ENCODE data around the gene KCNAB1. TPM values are rescaled to one million over a fixed set of nuclear protein-coding genes. Genes with fewer than 3 reads are reported as not detected.

Gene KCNAB1
- total RNA-seq, 1 experiment from 2014 or later, result not detected

DNA sequence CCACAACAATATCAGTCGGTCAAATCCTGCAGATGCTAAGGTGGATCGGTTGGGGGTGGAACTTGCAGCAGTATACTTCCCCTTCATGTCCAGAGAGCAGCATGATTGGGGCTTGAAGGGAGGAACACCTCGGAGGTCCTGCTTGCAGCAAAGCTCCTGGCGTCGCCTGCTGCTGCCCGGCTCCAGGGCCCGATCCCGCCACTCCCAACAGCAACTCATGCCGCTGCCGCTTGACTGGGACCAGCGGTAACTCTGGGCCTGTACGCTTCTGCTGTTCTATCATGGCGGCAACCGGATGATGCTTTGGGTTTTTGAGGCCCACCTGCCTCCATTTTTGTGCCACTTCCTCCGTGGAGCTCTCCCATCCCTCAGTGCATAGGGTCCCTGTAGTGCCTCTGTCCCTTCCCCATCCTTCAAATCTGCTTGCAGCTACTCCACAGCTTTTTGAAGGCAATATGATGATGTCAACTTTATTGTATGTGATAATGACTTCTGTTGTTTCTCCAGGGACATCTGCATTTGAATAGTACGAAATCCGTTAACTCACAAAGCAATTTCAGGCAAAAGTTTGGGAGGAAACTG lies 56.3 kb downstream of the KCNAB1 start:
- H3K36me3 ChIP-seq (ENCODE audit: low read depth, low read length), result no peaks in the 10 kb centered on the region
- TF ChIP-seq EZH2 (IDR thresholded peaks at IDR 0.05; ENCODE audit: low read length, unreplicated experiment) (no peak), EZH2phosphoT487 (IDR thresholded peaks at IDR 0.05; ENCODE audit: borderline replicate concordance, low read length) (no peak)
- TF ChIP-seq, protein P1, sequence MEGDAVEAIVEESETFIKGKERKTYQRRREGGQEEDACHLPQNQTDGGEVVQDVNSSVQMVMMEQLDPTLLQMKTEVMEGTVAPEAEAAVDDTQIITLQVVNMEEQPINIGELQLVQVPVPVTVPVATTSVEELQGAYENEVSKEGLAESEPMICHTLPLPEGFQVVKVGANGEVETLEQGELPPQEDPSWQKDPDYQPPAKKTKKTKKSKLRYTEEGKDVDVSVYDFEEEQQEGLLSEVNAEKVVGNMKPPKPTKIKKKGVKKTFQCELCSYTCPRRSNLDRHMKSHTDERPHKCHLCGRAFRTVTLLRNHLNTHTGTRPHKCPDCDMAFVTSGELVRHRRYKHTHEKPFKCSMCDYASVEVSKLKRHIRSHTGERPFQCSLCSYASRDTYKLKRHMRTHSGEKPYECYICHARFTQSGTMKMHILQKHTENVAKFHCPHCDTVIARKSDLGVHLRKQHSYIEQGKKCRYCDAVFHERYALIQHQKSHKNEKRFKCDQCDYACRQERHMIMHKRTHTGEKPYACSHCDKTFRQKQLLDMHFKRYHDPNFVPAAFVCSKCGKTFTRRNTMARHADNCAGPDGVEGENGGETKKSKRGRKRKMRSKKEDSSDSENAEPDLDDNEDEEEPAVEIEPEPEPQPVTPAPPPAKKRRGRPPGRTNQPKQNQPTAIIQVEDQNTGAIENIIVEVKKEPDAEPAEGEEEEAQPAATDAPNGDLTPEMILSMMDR (conservative IDR thresholded peaks at IDR 0.05; ENCODE audit: low read depth, low read length), result no peak
- no peak overlapping the region for H3K9ac ChIP-seq (ENCODE audit: low read length)
- no TSS peak for BruUV-seq (replicated peaks)
- ChIA-PET POLR2A (ENCODE audit: unreplicated experiment) (no interaction called here), CTCF (no interaction called here)
- no peak overlapping the region for H2AFZ ChIP-seq (ENCODE audit: low read length)
- H3K4me3 ChIP-seq (ENCODE audit: low read length), result no peak overlapping the region
- no peaks in the 10 kb centered on the region for H3K9me3 ChIP-seq (ENCODE audit: low read length)
- no peaks in the 10 kb centered on the region for H3K27me3 ChIP-seq (ENCODE audit: low read length)
- H3K79me2 ChIP-seq (ENCODE audit: low read length), result no peaks in the 10 kb centered on the region
- peaks cover 22% of the 10 kb centered on the region for H3K4me1 ChIP-seq (ENCODE audit: insufficient read depth, low read length)
- intact Hi-C loops (cut with micrococcal nuclease), result no loop called here
- no peaks in the 10 kb centered on the region for H3K9me2 ChIP-seq (replicated peaks; ENCODE audit: low read length)
- DNase-seq (no peak), ATAC-seq (no peak)
- H3K27ac ChIP-seq (ENCODE audit: low read length), result no peak overlapping the region
- peaks cover 6% of the 10 kb centered on the region for H3F3A ChIP-seq (ENCODE audit: low read length, unreplicated experiment)
- no peaks in the 10 kb centered on the region for H4K20me1 ChIP-seq (ENCODE audit: low read length)
- no peak overlapping the region for H3K4me2 ChIP-seq (ENCODE audit: low read length)

DNA sequence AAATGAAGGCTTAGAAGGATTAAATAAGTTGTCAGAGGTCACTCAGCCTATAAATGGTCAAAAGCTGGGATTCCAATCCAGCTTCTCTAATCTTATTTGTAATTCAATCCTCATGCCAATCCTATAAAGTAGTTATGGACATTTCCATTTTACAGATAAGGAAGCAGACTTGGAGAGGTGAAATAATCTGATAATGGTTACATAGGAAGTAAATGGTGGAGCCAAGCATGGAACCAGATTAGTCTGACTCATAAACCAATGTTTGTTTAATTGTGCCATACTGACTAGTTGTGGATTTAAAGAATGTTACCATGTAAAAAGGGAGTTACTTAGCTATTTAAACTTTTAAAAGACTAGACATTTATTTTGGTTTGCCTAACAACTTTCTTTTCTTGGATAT lies 59.7 kb downstream of the KCNAB1 start:
- Histone ChIP-seq H3F3A (ENCODE audit: low read length, unreplicated experiment) (peaks cover 6% of the 10 kb centered on the region), H3K9ac (ENCODE audit: low read length) (no peak overlapping the region), H3K9me3 (ENCODE audit: low read length) (no peaks in the 10 kb centered on the region), H3K9me2 (replicated peaks; ENCODE audit: low read length) (no peaks in the 10 kb centered on the region), H3K36me3 (ENCODE audit: low read depth, low read length) (no peaks in the 10 kb centered on the region), H3K4me1 (ENCODE audit: insufficient read depth, low read length) (peaks cover 25% of the 10 kb centered on the region), H3K79me2 (ENCODE audit: low read length) (no peaks in the 10 kb centered on the region), H3K4me3 (ENCODE audit: low read length) (no peak overlapping the region), H3K4me2 (ENCODE audit: low read length) (peak overlapping the region; percentile 60), H3K27me3 (ENCODE audit: low read length) (no peaks in the 10 kb centered on the region), H4K20me1 (ENCODE audit: low read length) (no peaks in the 10 kb centered on the region), H2AFZ (ENCODE audit: low read length) (no peak overlapping the region), H3K27ac (ENCODE audit: low read length) (peak overlapping the region; percentile 56)
- intact Hi-C loops (cut with micrococcal nuclease), result no loop called here
- DNase-seq, result peak; percentile 88
- POLR2A ChIA-PET (ENCODE audit: unreplicated experiment), result no interaction called here
- CTCF ChIA-PET, result interaction anchor here (0.5 to 0.6 kb wide), 2 partner anchors 146 to 886 kb away, joined by 3 read pairs; no protein-coding TSS in a partner anchor
- ATAC-seq, result peak; percentile 95
- no TSS peak for BruUV-seq (replicated peaks)
- no peak for TF ChIP-seq EZH2 (IDR thresholded peaks at IDR 0.05; ENCODE audit: low read length, unreplicated experiment)
- TF ChIP-seq EZH2phosphoT487 (IDR thresholded peaks at IDR 0.05; ENCODE audit: borderline replicate concordance, low read length), result no peak
- TF ChIP-seq, protein P1 (conservative IDR thresholded peaks at IDR 0.05; ENCODE audit: low read depth, low read length), result no peak

DNA sequence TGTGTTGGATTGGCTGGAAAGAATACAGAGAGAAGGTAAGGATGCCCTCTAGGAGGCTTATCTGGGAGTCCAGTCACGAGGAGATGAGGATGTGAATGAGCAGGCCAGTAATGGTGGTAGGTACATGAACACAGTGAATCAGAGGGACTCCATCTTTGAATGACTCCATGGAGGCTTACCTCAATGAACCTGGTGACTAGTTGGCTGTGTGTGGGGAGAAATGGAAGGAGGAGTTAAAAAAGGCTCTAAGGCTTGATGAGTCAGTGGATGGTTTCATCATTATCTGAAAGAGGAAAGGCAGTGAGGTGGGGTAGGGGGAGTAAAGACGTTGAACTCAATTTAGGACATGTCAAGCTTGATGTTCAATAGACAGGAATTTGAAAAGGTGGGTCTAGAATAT lies 61.1 kb downstream of the KCNAB1 start:
- no peaks in the 10 kb centered on the region for H3K9me3 ChIP-seq (ENCODE audit: low read length)
- ChIA-PET POLR2A (ENCODE audit: unreplicated experiment) (no interaction called here), CTCF (no interaction called here)
- H3F3A ChIP-seq (ENCODE audit: low read length, unreplicated experiment), result peaks cover 6% of the 10 kb centered on the region
- no peaks in the 10 kb centered on the region for H3K79me2 ChIP-seq (ENCODE audit: low read length)
- H3K27me3 ChIP-seq (ENCODE audit: low read length), result no peaks in the 10 kb centered on the region
- H3K4me3 ChIP-seq (ENCODE audit: low read length), result no peak overlapping the region
- H2AFZ ChIP-seq (ENCODE audit: low read length), result no peak overlapping the region
- no TSS peak for BruUV-seq (replicated peaks)
- H3K9ac ChIP-seq (ENCODE audit: low read length), result no peak overlapping the region
- H3K4me2 ChIP-seq (ENCODE audit: low read length), result no peak overlapping the region
- H3K36me3 ChIP-seq (ENCODE audit: low read depth, low read length), result no peaks in the 10 kb centered on the region
- H4K20me1 ChIP-seq (ENCODE audit: low read length), result no peaks in the 10 kb centered on the region
- DNase-seq, result peak; percentile 72
- intact Hi-C loops (cut with micrococcal nuclease), result no loop called here
- peak; percentile 27; the same call in 1 of the 2 replicates for ATAC-seq
- H3K9me2 ChIP-seq (replicated peaks; ENCODE audit: low read length), result no peaks in the 10 kb centered on the region
- TF ChIP-seq EZH2 (IDR thresholded peaks at IDR 0.05; ENCODE audit: low read length, unreplicated experiment), result no peak
- TF ChIP-seq EZH2phosphoT487 (IDR thresholded peaks at IDR 0.05; ENCODE audit: borderline replicate concordance, low read length), result no peak
- TF ChIP-seq, protein P1 (conservative IDR thresholded peaks at IDR 0.05; ENCODE audit: low read depth, low read length), result no peak
- H3K27ac ChIP-seq (ENCODE audit: low read length), result peak overlapping the region; percentile 56; the same call in 1 of the 2 replicates
- peaks cover 25% of the 10 kb centered on the region for H3K4me1 ChIP-seq (ENCODE audit: insufficient read depth, low read length)

Data from PC-3 (cell line).